Neutrophil (primary cell): ENCODE measurements around the gene C5orf63.

ENCODE experiments used
- H3K27ac ChIP-seq: fragments of 200-600 bp; sonication (generic); 2 replicates; pipeline ENCODE4 v1.5.1; 2016; ENCODE audit warnings: mild to moderate bottlenecking, moderate library complexity
- H3K27me3 ChIP-seq: fragments of 200-600 bp; sonication (generic); 2 replicates; pipeline ENCODE4 v1.6.0; 2016; ENCODE audit warnings: mild to moderate bottlenecking
- H3K36me3 ChIP-seq: fragments of 200-600 bp; sonication (generic); 2 replicates; pipeline ENCODE4 v1.5.1; 2017
- H3K4me1 ChIP-seq, 2 experiments: fragments of 200-600 bp in 1 of 2; sonication (generic) in 1 of 2; 1 replicate in 1 of 2; 2 replicates in 1 of 2; pipeline versions ENCODE4 v1.5.1 to v1.6.1; 2013 to 2016; ENCODE audit warnings: low read depth in 1 of 2, low read length in 1 of 2, mild to moderate bottlenecking in 1 of 2, moderate library complexity in 1 of 2; ENCODE audit not compliant: control insufficient read depth in 1 of 2, insufficient read depth in 1 of 2
- H3K4me3 ChIP-seq, 2 experiments: fragments of 200-600 bp in 1 of 2; sonication (generic) in 1 of 2; 1 replicate in 1 of 2; 2 replicates in 1 of 2; pipeline ENCODE4 v1.5.1; 2013 to 2016; ENCODE audit warnings: low read depth in 1 of 2, low read length in 1 of 2, mild to moderate bottlenecking in 1 of 2, moderate library complexity in 1 of 2
- H3K9me3 ChIP-seq: fragments of 200-600 bp; sonication (generic); 2 replicates; pipeline ENCODE4 v1.5.1; 2016
- TF ChIP-seq, protein P1 (sequence below): fragments of 200-600 bp; sonication (generic); IDR thresholded peaks from 2 replicates; pipeline ENCODE4 v1.5.1; 2016; ENCODE audit warnings: antibody characterized with exemption

C5orf63 gene

DNA sequence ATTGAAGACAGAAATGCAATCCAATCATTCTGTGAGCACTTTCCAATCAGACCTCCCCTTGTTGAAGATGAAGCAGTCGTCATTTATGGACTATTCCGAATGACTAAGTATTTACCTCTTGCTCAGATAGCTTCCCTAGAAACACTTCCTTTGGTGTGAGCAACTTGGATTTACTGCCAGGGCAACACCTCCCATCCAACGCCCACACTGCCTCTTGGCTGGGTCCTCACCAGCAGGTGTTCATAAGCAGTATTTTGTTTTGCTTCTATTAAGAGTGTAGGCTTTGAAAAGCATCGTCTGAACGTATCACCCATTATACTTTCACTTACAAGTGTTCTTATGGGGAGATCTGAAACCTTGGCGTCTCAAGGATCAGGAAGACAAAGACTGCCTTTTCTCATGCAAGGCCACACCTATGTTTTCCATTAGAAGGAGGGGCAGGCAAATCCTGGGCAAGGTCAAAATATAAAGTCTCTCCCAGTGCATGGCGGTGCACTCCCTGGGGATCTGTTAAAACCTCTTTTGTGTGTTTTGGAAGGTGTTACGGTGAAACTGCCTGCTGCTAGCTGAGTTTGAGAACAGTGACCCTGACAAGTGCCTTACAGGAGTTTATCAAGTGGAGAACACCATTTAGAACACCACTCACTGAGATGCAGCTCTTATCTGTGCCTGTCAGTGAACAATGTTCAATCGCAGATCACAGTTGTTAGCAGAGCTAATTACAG lies 32.3 kb downstream of the C5orf63 start:
- no peaks in the 10 kb centered on the region for H3K9me3 ChIP-seq
- H3K36me3 ChIP-seq, result no peaks in the 10 kb centered on the region
- H3K4me3 ChIP-seq, result no peak overlapping the region
- H3K27me3 ChIP-seq, result no peaks in the 10 kb centered on the region
- no peaks in the 10 kb centered on the region for H3K4me1 ChIP-seq
- no peak overlapping the region for H3K27ac ChIP-seq
- TF ChIP-seq, protein P1, sequence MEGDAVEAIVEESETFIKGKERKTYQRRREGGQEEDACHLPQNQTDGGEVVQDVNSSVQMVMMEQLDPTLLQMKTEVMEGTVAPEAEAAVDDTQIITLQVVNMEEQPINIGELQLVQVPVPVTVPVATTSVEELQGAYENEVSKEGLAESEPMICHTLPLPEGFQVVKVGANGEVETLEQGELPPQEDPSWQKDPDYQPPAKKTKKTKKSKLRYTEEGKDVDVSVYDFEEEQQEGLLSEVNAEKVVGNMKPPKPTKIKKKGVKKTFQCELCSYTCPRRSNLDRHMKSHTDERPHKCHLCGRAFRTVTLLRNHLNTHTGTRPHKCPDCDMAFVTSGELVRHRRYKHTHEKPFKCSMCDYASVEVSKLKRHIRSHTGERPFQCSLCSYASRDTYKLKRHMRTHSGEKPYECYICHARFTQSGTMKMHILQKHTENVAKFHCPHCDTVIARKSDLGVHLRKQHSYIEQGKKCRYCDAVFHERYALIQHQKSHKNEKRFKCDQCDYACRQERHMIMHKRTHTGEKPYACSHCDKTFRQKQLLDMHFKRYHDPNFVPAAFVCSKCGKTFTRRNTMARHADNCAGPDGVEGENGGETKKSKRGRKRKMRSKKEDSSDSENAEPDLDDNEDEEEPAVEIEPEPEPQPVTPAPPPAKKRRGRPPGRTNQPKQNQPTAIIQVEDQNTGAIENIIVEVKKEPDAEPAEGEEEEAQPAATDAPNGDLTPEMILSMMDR, result no peak

DNA sequence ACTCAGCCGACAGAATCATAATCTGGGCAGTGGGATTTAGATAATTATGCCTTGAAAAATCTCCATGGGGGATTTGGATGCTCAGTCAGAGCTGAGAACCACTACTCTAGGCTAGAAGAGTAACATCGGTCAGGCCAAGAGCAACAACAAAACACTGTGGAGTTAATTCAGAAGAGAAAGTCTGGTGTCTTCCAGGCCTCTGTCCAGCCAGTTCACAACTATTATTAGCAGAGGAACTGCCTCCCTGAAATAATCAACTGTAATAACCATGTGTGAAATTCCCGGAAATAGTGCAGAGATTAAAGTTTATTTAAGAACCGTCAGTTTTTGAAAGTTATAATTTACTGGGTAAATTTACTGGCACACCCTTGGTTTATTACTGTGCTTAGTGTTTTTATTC lies 34.8 kb downstream of the C5orf63 start:
- no peak overlapping the region for H3K27ac ChIP-seq
- TF ChIP-seq, protein P1, result no peak
- H3K4me1 ChIP-seq, result no peaks in the 10 kb centered on the region
- no peak overlapping the region for H3K4me3 ChIP-seq
- H3K9me3 ChIP-seq, result no peaks in the 10 kb centered on the region
- peaks cover 6% of the 10 kb centered on the region for H3K27me3 ChIP-seq
- H3K36me3 ChIP-seq, result no peaks in the 10 kb centered on the region

DNA sequence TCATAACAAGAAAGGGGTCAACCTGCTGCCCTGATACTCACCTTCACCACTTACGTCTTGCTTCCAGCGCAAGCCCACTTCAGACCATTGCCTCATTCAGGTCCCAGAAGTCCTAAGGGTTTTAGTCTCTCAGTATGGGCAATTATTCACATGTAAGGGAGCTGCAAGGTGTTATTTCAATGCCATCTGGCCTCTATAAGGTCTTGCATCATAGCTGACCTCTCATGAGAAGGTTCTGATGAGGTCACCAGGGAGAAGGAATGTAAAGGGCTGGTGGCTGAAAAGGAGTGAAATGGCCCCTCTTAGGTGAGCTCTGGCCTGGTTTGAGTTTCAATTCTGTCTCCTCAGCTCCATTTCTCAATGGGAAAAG lies 41.5 kb downstream of the C5orf63 start:
- TF ChIP-seq, protein P1, result no peak
- peak overlapping the region in 1 of 2 experiments; percentile 85 for H3K4me3 ChIP-seq

DNA sequence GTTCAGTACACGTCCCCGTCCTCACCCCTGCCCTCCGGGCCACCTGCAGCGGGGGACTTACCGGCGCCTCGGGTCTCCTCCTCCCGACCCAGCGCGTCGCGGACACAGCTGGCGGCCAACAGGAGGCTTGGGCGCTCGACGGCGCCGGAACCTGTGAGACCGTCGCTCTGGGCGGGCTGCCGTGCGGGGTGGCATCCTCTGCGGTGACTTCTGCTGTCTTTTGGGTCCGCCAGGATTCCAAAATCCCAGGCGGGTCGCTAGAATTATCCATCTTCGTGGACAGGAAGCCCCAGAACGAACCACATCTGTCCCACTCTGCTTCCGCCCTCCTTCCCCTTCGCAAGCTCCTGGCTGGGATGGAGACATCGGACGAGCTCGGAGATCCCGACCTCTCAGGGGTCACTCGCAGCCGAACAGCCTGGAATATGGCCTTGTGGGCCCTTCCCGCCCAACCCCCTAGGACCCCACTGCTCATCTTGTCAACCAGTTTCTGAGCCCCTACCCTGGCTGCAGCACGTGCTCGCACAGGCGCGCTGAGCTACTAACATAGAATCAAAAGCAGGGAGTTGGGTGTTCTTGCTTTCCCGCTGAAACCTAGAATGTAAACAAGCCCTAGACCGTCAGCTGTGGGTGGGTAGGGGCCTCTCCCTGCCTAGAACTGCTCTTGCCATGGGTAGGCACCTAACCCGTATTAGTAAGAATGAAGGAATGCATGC lies 42.0 kb downstream of the C5orf63 start:
- peaks cover 24 to 26% of the 10 kb centered on the region in 2 experiments for H3K4me1 ChIP-seq
- no peaks in the 10 kb centered on the region for H3K36me3 ChIP-seq
- H3K27me3 ChIP-seq, result peaks cover 48% of the 10 kb centered on the region
- H3K27ac ChIP-seq, result peak overlapping the region; percentile 73
- TF ChIP-seq, protein P1, result no peak
- no peaks in the 10 kb centered on the region for H3K9me3 ChIP-seq
- H3K4me3 ChIP-seq, result peak overlapping the region; percentile 82 to 85

More for the DNA sequence above, 41.5 kb downstream of the C5orf63 start:
- Histone ChIP-seq H3K9me3 (no peaks in the 10 kb centered on the region), H3K27ac (no peak overlapping the region), H3K36me3 (no peaks in the 10 kb centered on the region), H3K27me3 (peaks cover 48% of the 10 kb centered on the region), H3K4me1 (peaks cover 24 to 26% of the 10 kb centered on the region in 2 experiments)

GRCh38 chr5:127030259-127031146 lies 42.8 kb downstream of the C5orf63 start, which contains the start of gene MARCHF3:
Gene MARCHF3 (minus strand): TSS chr5:127030558. CDS start chr5:126918171, 112,387 bp downstream.
- H3K9me3 ChIP-seq, result no peaks in the 10 kb centered on the region
- no peaks in the 10 kb centered on the region for H3K36me3 ChIP-seq
- H3K4me3 ChIP-seq, result peak within 1 kb of the TSS; percentile 82 to 85
- H3K4me1 ChIP-seq, result peaks cover 24 to 26% of the 10 kb centered on the region in 2 experiments
- H3K27ac ChIP-seq, result peak within 1 kb of the TSS; percentile 73
- peaks cover 48% of the 10 kb centered on the region for H3K27me3 ChIP-seq
- TF ChIP-seq, protein P1, result peak; percentile 58
